Superior temporal gyrus (tissue), 1 donor: ENCODE data around the gene DOC2A.
"Not testable (repeated sequence)": the region's sequence is repeated elsewhere in the genome, so short reads cannot be mapped to it uniquely, and the experiment has no call there.

Experiments used
- DNase-seq: peaks from one replicate; pipeline ENCODE4 v3.0.0-alpha.2; 2016; ENCODE audit errors: extremely low spot score

DOC2A gene

DNA sequence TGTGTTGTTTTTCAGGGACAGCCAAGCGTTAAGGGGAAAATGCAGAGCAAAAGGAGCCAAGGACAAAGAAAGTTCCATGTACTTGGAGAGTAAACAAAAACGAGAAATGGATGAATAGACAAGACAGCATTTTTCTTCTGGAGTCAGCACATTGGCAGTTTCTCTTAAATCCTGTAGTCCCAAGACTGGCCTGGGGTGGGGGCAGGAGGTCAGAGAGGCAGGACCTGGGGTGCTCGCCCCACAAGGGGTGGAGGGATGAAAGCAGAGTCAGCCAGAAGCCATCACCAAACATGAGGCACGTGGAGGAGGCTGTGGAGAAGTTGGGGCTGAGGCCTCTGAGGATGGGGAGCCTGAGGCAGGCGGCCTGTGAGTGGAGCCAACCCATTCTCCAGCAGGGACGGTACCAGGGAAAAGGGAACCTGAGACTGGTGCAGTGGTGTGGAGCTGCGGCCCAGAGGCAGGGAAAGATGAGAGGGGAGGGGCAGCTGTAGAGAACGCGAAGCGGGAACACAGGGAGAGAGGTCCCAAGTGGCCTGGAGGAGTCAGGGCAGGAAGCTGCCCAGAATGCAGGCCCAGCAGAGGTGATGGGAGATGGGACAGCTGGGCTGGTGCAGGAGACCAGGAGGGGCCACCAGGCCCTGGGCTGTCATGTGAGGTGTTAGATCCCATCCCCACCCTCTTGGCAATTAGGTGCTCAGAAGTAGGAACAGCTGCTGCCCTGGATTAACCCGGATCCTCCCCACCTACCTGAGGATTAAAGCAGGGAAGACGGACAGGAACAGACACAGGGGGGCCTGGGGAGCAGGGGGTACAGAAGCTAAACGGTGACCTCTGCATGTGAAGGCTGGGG lies 17.0 kb upstream of the DOC2A start:
- no peak for DNase-seq

DNA sequence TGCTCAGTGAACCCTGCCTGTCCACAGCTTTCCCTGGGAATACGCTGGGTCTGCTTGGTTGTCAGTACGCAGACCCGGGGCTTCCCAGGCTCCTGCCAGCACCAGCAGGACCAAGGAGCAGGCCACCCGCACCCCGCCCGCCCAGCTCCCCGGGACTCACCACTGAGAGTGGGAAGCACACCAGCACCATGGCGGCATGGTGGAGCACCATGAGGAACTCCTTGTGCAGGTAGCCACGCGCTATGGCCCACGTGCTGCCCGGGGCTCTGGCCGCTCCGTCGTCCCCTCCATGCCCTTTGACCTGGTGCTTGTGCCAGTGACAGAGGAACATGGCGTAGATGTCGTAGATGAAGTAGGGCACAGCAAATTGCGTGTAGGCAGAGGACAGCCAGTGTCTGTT lies 15.6 kb upstream of the DOC2A start:
- DNase-seq = no peak

DNA sequence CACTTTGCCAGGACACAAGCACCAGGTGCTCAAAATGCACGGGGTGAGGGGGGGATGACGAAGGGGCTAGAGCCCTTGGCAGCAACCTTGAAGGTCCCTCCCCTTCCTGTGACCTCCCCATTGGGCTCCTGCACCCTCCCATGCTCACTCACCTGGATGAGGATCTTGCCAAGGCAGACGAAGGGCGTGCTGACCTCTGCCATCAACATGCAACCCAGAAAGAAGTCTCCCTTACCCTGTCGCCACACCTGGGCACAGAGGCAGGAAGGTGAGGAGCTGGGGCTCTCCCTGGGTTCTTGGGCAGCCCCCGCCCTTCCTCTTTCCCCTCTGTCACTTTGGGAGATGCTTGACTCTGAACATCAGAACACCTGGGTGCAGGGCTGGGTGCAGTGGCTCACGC lies 14.7 kb upstream of the DOC2A start:
- no peak for DNase-seq

DNA sequence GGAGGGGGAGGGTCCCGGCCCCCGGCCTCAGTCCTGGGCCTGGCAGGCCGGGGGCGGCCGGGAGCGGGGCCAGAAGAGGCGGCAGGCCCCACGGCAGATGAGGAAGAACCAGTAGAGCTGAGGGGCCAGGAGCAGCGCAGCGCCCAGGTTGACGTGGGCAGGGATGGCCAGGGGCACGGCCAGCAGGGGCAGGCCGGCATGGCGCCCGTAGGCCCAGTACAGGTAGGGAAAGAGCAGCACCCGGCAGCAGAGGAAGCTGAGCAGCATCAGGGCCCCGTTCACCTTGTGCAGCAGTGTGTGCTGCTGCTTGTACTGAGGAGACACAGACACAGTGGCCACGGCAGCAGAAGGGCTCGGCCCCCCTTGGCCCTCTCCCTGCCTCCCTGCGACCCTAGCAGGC lies 14.3 kb upstream of the DOC2A start:
- DNase-seq = no peak

DNA sequence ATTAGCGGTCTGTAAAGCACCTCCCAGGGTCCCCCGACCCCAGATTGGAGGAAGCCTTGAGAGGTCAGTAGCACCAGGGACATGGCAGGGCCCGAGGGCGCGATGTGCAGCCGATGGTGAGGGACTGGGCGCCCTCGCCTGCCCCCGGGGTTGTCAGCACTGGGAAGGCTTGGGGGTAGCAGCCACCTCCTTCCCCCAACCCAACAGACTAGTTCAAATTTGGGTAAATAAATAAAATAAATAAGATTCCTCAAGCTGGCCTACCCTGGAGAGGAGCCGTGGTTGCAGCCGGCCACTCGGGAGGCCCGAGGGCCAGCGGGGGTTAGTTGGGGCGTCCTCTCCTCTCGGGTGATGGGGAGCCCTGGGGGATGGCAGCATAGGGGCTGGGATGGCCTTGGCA lies 13.6 kb upstream of the DOC2A start:
- no peak for DNase-seq

DNA sequence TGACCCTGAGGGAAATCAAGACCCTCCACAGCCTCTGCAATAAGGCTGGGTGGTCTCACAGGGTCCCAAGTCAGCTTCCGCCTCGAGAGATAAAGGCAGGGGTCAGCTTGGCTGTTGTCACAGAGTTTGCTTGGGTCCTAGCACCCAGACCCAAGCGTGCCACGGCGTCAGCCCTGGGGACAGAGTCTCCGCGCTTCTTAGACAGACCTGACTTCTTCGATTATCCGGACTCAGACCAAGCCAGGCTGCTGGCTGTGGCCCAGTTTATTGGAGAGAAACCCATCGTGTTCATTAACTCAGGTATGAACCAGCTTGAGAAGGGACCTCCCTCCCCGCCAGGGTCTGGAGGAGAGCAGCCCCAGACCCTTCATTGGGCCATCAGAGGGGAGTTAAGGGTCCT lies 12.8 kb upstream of the DOC2A start:
- DNase-seq = no peak

DNA sequence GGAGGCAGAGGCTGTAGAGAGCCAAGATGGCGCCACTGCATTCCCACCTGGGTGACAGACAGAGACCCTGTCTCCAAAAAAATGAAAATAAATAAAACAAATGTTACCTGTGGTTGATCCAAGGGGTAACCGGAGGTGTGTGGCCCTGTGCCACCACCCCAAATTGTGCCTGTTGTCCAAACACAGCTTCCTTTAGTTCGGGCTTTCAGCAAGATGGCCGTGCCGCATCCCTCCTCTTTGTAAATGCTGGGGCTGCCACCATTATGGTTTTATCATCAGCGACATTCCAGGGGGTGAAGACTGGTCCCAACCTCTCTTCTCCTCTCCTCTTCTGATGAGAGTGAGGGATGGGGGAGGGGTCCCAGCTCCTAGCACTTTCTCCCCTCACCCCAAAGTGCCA lies 12.1 kb upstream of the DOC2A start, which contains the start of gene C16orf92:
C16orf92 (plus strand) TSS at position 312 of the 400 bp plus-strand sequence. CDS start 143 bp downstream, outside the sequence.
- DNase-seq = no peak

DNA sequence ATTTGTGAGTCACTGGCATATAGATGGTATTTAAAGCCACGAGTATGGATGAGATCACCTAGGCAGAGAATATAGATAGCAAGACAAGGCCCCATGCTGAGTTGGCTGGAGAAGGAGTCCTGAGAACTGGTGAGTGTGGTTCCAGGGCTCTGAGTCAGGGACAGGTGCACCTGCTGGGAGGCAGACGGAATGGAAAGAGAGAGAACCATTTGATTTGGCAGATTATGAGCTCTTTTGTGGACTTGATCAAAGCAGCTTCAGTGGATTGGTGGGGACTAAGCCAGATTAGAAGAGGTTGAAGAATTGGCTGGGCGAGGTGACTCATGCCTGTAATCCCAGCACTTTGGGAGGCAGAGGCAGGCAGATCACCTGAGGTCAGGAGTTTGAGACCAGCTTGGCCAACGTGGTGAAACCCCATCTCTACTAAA lies 7.9 kb upstream of the DOC2A start:
- peak; percentile 45 for DNase-seq

DNA sequence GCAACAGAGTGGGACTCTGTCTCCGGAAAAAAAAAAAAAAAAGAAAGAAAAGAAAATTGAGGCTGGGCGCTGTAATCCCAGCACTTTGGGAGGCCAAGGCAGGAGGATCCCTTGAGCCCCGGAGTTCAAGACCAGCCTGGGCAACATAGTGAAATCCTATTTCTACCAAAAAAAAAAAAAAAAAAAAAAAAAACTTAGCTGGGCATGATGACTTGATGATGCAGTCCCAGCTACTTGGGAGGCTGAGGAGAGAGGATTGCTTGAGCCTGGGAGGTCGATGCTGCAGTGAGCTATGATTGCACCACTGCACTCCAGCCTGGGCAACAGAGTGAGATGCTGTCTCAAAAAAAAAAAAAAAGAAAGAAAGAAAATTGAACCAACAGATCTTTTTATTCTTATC lies 7.1 kb upstream of the DOC2A start:
- not testable (repeated sequence) for DNase-seq

DNA sequence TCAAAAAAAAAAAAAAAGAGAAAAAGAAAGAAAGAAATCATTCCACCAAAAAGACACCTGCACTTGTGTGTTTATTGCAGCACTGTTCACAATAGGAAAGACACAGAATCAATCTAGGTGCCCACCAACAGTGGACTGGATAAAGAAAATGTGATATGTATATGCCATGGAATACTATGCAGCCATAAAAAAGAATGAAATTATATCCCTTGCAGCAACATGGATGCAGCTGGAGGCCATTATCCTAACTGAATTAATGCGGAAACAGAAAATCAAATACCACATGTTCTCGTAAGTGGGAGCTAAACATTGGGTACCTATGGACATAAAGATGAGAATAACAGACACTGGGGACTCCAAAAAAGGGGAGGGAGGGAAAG lies 6.4 kb upstream of the DOC2A start:
- no peak for DNase-seq

DNA sequence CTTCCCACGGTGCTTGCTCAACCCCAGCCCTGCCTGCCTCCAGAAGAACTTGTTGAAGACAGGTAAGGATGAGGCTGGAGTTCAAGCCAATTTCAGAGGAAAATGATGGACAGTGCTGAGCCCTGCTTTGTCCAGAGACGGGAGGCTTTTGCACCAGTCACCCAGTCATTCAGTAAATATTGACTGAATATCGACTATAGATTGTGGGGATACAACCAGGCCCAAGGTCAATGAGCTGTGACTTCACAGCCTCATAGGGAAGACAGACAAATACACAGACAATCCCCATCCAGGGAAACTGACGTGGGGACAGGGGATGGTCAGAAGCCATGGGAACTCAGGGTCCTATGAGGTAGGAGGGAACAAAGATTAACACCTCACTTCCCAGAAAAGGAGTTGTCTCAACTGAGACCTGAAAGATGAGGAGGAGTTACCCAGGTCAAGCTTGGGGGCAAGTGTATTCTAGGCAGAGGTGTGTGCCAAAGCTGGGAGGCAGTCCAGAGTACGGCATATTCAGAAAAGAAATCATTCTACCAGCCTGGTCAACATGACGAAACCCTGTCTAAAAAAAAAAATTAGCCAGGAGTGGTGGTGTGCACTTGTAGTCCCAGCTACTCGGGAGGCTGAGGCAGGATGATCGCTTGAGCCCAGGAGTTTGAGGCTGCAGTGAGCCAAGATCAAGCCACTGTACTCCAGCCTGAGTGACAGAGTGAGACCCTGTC lies 5.9 kb upstream of the DOC2A start:
- DNase-seq = no peak

DNA sequence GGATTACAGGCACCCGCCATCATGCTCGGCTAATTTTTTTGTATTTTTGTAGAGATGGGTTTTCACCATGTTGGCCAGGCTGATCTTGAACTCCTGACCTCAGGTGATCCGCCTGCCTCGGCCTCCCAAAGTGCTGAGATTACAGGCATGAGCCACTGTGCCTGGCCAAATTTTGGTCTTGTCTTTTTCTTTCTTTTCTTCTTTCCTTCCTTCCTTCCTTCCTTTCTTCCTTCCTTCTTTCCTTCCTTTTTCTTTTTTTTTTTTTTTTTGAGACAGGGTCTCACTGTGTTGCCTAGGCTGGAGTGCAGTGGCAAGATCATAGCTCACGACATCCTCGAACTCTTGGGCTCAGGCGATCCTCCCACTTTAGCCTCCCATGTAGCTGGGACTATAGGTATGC lies 4.6 kb upstream of the DOC2A start:
- DNase-seq = not testable (repeated sequence)

DNA sequence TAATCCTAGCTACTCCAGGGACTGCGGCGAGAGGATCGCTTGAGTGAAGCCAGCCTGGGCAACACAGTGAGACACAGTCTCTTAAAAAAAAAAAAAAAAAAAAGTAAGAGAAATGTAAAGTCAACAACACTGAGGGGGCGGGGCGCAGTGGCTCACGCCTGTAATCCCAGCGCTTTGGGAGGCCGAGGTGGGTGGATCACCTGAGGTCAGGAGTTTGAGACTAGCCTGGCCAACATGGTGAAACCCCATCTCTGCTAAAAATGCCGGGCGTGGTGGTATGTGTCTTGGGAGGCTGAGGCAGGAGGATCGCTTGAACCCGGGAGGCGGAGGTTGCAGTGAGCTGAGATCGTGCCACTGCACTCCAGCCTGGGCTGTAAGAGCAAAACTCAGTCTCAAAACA lies 1.8 kb upstream of the DOC2A start:
- DNase-seq = not testable (repeated sequence)

DNA sequence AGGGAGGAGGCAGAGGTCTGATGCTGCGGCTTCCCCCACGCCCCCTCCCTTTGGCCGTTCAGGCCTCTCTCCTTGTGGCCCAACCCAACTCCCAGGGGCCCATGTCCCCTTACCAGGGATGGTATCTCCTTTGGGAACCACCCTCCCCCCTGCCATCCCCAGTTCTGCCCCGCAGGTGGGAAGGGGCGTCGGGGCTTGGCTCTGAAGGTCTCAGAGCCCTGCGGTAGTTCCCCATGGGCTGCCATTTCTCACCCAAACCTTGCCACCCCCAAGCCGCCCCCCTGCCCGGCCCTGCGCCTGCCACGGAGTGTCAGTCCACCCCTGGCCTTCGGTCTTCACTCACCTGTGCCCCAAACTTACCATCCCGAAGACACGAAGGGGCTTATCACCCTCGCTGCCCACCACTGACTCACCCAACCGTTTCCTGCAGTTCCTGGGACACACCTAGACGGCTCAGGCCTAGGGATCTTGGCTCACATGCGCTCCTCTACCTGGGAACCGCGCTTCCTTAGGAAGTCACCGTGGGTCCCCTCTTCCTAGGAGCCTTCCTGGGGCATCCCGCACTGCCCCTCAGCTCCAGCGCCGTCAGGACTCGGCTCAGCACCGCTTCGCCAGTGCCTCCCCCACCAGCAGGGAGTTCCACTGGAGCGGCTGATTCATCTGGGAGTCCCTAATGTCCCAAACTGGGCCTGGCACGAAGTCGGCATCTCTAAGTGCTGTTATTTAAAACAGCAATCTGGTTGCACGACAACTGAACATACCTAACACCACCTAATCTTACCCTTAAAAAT lies 1.1 kb upstream of the DOC2A start:
- no peak for DNase-seq

DNA sequence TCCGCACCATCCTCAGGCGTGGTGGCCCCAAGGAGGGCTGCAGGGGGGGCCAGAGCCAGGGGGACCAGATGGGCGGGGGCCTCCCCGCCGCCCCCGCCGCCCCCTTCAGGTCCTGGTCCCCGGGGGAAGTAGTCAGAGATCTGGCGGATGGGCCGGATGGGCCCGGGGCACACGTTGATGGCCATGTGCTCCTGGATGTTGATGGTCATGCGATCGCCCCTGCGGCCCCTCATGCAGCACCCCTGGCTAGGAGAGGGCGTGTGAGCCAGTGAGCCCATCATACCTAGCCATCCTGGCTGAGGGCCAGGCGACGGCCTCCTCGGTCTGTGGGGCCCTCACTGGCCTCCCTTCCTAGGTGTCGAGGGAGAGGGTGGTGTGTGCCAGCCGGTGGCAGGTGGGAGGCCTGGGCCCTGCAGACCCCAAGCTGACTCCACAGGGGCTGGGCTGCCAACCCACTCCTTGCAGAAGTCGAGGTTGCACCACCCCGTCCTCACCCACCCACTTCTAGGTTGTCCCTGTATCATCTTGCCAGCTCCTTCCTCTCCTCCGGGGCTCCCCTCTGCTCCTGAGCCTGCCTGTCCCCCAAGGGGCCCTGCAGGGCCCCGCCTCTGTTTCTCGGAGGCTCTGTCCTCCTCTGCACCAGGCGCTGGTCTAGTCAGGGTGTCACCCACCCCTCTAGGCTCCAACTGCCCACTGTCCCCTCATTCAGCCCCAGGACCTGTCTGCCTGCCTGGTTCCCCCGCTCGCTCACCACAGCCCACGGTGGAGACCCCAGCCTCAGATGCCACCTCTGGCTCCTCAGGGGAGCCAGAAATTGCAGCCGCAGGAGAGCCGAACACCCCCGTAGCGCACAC lies 610 bp downstream of the DOC2A start:
- DNase-seq = no peak

DNA sequence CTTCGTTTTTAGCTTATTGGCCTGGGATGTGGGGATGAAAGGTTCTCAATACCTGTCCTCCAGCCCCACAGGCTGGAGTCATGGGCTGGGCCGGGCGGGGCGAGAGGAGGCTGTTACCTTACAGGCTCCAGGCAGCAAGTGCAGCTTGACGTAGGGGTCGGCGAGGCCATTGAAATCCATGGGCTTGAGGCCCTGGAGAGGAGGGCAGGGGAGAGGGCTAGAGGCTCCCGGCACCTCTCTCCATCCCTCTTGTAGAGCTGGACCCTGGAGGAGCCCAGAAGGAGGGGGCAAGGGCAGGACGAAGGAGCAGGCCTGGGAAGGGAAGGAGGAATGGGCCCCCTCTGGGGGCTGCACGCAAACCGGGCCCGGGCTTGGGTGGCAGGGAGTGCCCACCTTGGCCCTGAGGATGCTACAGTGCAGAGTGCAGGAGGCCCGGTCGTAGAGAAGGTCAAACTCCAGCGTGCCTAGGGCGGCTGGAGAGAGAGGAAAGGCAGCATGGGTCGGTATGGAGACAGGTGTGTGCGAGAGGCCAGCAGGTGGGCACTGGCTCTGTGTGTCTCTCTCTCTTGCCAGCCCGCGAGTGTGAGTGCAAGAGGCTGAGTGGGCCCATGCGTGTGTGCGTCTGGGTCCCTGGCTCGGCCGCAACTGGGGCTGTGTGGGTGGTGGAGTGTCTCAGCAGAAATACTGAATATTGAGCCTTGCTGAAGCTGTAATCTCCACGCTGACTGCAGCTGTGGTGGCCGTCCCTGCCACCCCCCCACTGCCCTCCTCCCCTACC lies 1.6 kb downstream of the DOC2A start:
- DNase-seq = no peak

DNA sequence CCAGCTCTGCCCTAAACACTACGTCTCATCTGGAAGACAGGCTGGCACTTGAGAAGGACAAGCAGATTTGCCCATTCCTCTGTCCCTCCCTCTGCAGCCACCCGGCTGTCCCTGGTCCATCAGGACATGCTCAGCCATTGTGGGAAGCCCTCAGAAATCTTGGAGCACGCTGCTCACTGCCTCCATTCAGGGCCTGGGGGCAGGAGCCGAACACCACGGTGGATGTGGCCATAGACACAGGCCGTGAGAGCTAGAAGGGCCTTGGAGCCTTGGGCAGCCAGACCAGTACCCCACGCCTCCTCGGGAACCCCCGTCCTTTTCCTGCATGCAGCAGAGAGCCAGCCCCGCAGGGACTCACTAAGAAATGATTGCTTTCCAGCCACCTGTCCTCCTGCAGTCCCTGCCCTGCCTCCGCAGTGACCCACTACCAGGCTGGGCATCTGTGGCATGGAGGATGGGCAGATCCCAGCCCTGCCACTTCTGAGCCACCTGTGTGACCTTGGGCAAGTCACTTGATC lies 3.4 kb downstream of the DOC2A start:
- DNase-seq = no peak

DNA sequence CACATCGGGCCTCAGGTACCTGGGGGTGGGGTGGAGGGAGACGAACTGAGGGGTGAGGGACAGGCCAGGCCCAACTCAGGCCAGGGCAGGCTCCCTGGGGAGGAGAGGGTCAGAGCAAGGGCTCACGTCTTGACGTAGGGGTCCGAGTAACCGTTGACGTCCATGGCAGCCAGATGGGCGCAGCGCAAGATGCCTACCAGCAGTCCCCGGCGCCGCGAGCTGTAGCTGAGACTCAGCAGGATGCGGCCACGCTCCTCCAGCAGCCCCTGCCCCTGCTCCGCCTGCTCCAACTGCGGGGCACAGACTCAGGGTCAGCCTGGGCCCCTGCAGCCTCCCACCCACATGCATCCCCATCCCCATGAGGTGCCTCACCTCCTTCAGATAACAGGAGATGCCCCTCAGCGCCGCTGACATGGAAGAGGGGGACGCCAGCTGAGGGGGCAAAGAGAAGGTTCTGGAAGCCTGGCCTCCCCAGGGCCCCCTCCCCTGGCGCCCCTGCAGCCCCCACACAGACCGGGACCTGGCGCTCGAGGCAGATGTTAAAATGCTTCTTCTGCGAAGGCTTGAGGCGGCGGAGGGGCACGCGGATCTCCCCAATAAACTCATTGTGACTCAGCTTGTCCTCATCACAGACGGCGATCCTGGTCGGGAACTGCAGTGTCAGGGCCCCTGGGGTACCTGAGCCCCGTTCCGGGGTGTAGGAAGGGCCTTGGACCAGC lies 4.0 kb downstream of the DOC2A start:
- no peak for DNase-seq

DNA sequence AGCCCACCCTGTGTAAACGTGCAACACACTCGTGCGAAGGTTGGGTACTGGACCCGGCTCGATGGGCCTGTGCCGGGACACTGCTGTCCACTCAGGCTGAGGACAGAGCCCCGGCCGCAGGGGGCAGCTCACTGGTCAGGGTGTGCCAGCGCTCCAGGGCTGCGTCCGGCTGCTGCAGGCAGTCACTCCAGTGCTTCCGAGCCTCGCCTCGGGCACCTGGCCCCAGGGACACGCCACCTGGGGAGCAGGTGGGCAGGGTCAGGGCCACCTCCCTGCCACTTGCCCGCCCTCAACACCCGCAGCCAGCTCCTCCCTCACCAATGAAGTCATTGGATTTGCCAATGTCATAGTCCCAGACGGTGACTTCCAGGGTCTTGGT lies 4.7 kb downstream of the DOC2A start:
- DNase-seq = no peak
